Measurements from ENCODE around the gene AMZ1.

DNA sequence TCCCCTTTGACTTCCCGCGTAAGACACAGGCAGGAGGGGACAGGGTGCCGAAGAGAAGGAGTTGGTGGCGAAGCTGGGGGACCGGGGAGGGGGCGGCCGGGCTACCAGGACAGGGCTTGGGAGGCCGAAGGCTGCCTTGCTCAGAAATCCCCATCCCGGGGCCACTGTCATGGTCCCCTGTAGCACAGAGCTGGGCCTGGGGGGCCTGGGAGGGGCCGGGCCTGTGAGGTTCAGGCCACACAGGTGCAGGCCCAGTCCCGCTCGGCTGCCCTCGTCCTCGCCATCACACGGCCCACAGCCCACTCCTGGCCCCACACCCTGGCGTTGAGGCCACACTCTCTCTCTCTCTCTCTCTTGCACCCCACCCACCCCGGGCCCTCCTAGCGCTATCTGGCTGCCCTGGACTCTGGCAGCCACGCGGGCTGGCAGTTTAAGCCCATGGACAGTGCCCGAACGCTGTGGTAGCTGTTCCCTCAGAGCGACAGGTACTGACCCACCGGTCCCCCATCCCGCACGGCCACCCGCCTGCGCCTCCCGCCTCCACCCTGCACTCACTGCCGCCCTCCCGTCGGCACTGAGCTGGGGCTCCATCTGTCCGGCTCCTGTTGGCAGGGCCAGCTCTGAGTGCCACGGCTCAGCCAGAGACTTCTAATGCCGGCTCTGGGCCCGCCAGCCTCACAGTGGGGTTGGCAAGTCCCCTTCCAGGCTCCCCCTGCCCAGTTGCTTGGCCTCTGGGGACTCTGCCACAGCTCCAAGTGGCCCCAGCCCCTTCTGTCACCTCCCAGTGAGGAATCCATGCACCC, 28.2 kb upstream of the AMZ1 start:
- TF ChIP-seq EZH2 (IDR thresholded peaks at IDR 0.05; ENCODE audit: insufficient read depth, poor library complexity, severe bottlenecking) (no peak), EZH2phosphoT487 (IDR thresholded peaks at IDR 0.05; ENCODE audit: insufficient read depth, low read depth) (no peak)
